HG03558 (cell line): ENCODE measurements around the gene SERPINA5.
"Not testable (repeated sequence)": the region's sequence is repeated elsewhere in the genome, so short reads cannot be mapped to it uniquely, and the experiment has no call there.

Source experiments
- ATAC-seq: cut with Tn5 transposase; IDR thresholded peaks from one replicate; pipeline ENCODE4 v1.9.1; 2021; ENCODE audit warnings: moderate number of reproducible peaks; ENCODE audit not compliant: unreplicated experiment; ENCODE audit errors: extremely low read depth

The SERPINA5 gene

DNA sequence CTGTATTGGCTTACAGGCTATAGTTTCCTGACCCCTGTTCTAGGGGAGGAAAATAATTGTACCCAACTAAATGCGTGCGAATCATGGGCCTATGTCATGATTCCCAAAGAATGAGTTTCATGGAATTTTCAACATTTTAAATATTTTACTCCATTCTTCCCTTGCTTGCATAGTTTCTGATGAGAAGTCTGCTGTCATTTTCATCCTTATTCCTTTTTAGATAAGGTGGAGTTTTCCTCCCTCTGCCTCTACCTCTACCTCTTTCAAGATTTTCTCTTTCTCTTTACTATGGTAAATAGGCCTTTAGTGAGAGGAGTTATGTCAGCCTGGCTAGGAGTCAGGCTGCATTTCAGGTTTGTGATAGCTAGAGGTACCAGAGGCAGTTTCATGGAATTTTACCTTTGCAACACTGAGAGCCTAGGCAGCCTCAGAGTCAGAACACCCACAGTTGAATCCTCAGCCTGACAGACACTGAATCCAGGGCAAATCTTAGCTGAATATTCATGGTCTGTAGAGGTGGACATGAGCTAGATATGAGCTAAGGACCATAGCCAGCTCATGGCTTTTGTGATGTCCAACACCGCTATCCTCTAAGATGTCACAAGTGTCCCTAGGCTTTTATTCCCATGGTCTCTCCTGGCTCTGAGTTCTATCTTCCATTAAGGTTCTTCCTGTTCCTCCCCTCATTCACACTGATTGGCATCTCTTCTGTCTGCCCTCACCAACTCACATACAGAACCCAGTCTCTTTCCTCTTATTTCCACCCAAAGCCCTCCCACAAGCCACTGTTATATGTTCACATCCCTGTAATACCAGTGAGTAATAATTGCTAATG is 37.0 kb downstream of the SERPINA5 start:
- no peak for ATAC-seq

DNA sequence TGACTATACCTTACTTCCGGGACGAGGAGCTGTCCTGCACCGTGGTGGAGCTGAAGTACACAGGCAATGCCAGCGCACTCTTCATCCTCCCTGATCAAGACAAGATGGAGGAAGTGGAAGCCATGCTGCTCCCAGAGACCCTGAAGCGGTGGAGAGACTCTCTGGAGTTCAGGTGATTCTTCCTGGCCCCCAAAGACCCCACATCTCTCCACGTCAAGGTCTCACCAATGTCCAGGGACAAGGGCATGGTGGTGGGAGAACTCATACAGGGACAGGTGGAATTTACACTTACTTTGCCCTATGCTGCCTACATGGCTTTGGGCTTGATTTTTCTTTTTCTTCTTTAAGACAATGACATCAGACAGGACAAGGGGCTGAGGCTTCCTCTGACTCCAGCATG is 38.1 kb downstream of the SERPINA5 start:
- no peak for ATAC-seq

- ATAC-seq, result no peak
These were observed 39.4 kb downstream of the SERPINA5 start for GRCh38 chr14:94620597-94620996.

DNA sequence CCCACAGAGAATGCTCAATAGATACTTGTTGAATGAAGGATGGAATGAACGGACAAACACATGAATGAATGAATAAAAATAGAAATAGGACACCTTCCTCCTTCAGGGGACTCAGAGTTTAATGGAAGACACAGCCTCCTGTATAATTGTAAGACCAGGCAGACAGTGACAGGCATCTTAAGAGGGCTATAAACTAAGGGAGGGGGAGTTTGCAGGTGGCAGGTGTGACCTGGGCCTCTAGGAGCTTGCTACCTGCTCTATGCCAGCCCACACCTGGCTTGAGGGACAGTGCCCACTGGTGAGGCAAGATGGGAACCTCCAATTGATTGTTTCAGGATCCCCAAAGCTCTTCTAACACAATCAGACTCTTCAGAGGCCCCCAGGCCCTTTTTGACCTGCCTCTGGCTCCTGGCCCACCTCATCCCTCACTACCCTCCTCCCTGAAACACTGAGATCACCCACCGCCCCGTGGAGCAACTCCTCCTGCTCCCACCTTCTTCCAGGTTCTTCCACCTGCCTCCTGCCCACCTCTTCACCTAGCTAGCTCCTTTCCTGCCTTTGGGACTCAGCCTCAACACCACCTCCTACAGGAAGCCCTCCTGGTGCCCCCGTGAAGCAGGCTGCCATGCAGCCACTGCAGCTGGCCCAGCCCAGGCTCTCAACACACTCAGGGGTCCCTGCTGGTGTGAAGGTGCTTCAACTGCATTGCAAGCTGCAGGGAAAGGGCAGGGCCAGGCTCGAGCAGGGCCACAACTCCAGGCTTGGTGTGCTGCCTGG is 40.3 kb downstream of the SERPINA5 start:
- no peak for ATAC-seq

GRCh38 chr14:94622653-94623421 is 41.6 kb downstream of the SERPINA5 start:
- ATAC-seq, result no peak

- ATAC-seq, result no peak
These were observed 42.2 kb downstream of the SERPINA5 start for GRCh38 chr14:94623422-94623809.

- no peak for ATAC-seq
These were observed 42.8 kb downstream of the SERPINA5 start for GRCh38 chr14:94623856-94624499.

GRCh38 chr14:94624537-94625352 is 43.5 kb downstream of the SERPINA5 start:
- ATAC-seq, result no peak

GRCh38 chr14:94625353-94625635 is 44.1 kb downstream of the SERPINA5 start:
- no peak for ATAC-seq

DNA sequence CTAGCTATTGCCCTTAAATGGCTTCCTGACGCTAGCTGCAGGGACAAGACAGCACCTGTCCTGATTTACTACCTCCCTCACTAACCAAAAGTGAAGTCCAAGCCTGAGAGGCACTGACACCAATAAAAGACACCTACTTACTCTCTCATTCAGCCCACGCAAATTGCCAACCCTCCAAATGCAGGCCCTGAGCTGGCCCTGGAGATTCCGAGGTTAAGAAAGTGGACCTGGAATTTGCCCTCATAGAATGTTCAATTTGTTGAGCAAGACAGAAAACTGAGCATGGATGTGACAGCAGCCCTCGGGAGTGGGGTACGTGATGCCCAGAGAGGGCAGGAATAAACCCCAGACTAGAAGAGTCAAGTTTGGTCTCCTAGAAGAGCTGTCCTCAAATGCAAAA is 47.4 kb downstream of the SERPINA5 start:
- no peak for ATAC-seq

DNA sequence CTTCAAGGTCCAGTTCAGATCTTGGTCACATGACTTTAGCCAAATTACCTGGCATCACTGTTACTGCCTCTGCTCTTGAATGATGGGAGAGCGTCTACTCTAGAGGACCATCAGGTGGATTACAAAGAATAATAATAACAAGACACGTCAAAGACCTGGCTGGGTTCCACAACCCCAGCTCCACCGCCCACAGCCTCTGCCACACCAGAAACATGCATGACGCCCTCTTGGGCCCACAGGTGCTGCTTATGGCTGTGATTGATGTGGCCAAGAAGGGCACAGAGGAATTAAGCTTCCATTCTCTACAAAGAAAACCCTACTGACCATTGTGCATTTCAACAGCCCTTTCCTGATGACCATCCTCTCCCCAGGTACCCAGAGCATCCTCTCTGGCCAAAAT is 49.2 kb downstream of the SERPINA5 start:
- ATAC-seq, result no peak

GRCh38 chr14:94631050-94631449 is 49.8 kb downstream of the SERPINA5 start:
- ATAC-seq, result no peak

DNA sequence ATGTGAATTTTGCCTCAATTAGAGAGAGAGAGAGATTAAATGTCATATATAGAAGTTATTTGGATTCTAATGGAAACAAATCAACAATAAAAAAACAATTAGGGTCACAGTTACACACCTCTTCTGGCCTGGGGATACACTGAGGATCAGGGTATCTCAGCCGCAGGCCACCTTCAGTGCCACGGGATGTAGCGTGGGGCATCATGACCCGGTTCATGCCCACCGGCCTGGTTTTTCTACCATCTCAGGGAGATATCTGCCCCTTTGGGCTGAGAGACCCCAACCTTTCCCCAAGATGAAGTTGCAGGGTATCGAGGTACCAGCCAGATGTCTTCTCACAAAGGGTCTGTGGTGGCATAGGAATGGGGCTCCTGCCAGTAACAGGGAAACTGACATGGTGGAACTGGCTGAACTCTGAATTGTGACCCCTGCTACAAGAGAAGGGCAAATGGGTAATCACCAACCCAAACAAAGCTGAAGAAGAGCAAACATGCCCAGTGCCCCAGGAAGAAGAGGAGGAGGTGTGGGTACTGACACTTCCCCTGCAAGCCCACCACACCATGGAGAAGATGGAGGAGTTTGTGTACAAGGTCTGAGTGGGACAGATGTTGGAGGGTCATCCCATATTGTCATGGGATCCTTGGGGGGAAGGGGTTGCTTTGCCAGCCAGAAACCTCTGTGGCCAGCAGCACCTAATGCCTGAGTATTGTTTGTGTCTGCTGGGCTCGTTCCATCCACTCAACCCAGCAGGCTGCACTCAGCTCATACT is 50.5 kb downstream of the SERPINA5 start:
- ATAC-seq, result no peak

DNA sequence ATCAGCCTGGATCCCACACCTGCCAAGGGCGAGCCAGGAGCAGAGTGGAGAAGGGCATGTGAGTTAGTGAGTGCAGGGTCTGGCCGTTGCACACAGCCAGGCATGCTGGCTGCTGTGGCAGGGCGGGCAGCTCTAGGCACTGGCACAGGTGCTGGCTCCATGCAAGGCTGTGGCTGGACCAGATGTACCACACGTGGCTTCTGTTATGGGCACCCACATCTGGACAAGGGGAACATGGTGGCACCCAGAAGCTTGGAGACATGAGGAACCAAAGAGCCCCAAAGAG is 51.0 kb downstream of the SERPINA5 start:
- ATAC-seq, result no peak

DNA sequence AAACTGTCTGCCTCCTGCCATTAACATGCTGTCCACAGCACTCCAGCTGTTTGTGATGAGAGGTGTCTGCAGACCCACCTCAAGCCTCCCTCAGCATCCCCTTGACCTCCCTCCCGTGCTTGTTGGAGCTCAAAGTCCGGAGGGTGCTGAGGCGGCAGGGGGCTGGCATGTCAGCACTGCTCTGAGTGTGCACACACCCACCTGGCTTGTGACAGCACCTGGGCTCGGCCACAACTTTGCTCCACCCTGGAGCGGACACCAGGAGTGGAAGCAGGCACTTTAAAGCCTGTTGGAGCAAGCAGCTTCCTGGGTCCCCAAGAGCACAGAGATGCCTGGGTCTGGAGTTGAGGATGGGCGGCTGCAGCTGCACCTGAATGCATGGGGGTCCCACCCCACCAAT is 51.9 kb downstream of the SERPINA5 start:
- no peak for ATAC-seq

GRCh38 chr14:94635154-94635553 is 53.9 kb downstream of the SERPINA5 start:
- ATAC-seq, result no peak

DNA sequence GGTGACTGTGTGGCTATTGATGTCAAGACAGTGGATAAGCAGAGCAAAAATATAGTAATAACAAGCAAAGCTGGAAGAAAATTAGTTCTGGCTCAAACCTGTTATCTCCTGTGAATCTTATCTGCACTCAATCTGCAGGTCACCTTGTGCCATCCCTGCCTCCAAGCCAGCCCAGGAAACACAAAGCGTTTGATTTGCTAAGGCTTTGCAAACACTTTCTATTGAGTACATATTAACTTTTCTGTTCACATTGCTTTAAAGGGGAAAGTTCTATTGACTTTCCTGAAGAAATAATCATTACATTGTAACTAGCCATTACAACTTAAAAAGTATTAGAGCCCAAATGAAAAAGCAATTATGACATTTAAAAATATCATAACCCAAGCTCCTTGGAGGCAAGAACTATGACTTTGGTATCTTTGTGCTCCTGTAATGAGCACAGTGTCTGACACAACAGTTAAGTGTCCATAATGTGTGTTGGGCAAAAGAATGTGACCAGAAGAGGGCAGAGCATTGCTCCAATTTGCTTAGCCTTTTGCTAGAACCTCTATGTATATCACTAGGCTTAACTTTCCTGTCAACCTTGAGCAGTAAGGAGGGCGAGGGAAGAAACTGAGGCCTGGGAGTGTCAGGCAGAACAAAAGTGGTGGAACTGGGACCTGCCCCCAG is 55.7 kb downstream of the SERPINA5 start:
- no peak for ATAC-seq

DNA sequence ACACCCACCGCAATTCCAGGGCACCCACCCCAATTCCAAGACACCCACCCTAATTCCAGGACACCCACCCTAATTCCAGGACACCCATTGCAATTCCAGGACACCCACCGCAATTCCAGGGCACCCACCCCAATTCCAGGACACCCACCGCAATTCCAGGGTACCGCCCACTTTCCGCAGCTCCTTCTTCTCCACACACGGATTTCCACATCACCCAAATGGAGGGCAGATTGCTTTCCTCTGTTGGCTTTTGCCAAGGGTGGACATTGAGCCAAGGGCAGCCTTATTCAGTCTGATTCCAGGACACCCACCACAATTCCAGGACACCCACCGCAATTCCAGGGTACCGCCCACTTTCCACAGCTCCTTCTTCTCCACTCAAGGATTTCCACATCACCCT is 56.6 kb downstream of the SERPINA5 start:
- ATAC-seq, result not testable (repeated sequence)

- no peak for ATAC-seq
These were observed 57.1 kb downstream of the SERPINA5 start for GRCh38 chr14:94638339-94638738.
